Measurements from ENCODE around the gene FIGNL2. TPM values are rescaled to one million over a fixed set of nuclear protein-coding genes. Genes with fewer than 3 reads are reported as not detected.

FIGNL2 gene
- total and polyA plus RNA-seq, 4 donors = 0.06 to 0.70 (median 0.33) TPM

GRCh38 chr12:51888316-51889215 lies 40.0 kb upstream of the FIGNL2 start (continued):
- no peak for TF ChIP-seq REST (IDR thresholded peaks at IDR 0.05)
- TF ChIP-seq FOXA1 (IDR thresholded peaks at IDR 0.05) = no peak
- no peak for TF ChIP-seq RXRA (IDR thresholded peaks at IDR 0.05)

- H3K27ac ChIP-seq (ENCODE audit: low read depth in 1 of 2, low read length in 2 of 2) = no peak within 1 kb of the TSS
- no peaks in the 10 kb centered on the region for H3K9me3 ChIP-seq (ENCODE audit: control insufficient read depth in 4 of 4, low read length in 3 of 4)
- H3K9ac ChIP-seq (ENCODE audit: low read depth in 1 of 2, low read length in 2 of 2) = no peak within 1 kb of the TSS
- WGBS = 54% methylated on average over 41 of the region's 41 CpGs
- no peak within 1 kb of the TSS for H3K4me3 ChIP-seq (ENCODE audit: low read depth in 1 of 3, low read length in 3 of 3)
- peak; percentile 56 for DNase-seq (ENCODE audit: low spot score)
- H3K4me1 ChIP-seq (ENCODE audit: control insufficient read depth in 4 of 4, insufficient read depth in 4 of 4, low read length in 3 of 4) = peaks cover 0 to 3% (median 1%) of the 10 kb centered on the region in 4 donors
- TF ChIP-seq FOXA1 (IDR thresholded peaks at IDR 0.05) = no peak
- no peak for TF ChIP-seq HNF4G (IDR thresholded peaks at IDR 0.05)
- no peak for TF ChIP-seq HNF4A (conservative IDR thresholded peaks at IDR 0.05)
- TF ChIP-seq CTCF (IDR thresholded peaks at IDR 0.05; ENCODE audit: low read depth, low read length, missing input control) = no peak
- TF ChIP-seq ATF3 (IDR thresholded peaks at IDR 0.05) = no peak
- H3K36me3 ChIP-seq (ENCODE audit: control insufficient read depth in 4 of 4, insufficient read depth in 3 of 4, low read depth in 1 of 4, low read length in 3 of 4) = no peaks in the 10 kb centered on the region
- H3K27me3 ChIP-seq (ENCODE audit: control insufficient read depth in 4 of 4, insufficient read depth in 4 of 4, low read length in 3 of 4) = no peaks in the 10 kb centered on the region
Measured at GRCh38 chr12:51887476-51888315, 39.2 kb upstream of the FIGNL2 start, which contains the start of gene ANKRD33. Gene ANKRD33, plus strand, starts transcription at chr12:51888103. Its CDS starts 84 bp downstream, at chr12:51888187.

- Histone ChIP-seq H3K9ac (ENCODE audit: low read depth in 1 of 2, low read length in 2 of 2) (no peak overlapping the region), H3K27ac (ENCODE audit: low read depth in 1 of 2, low read length in 2 of 2) (peak overlapping the region; percentile 22 to 26), H3K36me3 (ENCODE audit: control insufficient read depth in 4 of 4, insufficient read depth in 3 of 4, low read depth in 1 of 4, low read length in 3 of 4) (no peaks in the 10 kb centered on the region), H3K27me3 (ENCODE audit: control insufficient read depth in 4 of 4, insufficient read depth in 4 of 4, low read length in 3 of 4) (no peaks in the 10 kb centered on the region), H3K4me3 (ENCODE audit: low read depth in 1 of 3, low read length in 3 of 3) (no peak overlapping the region), H3K9me3 (ENCODE audit: control insufficient read depth in 4 of 4, low read length in 3 of 4) (no peaks in the 10 kb centered on the region), H3K4me1 (ENCODE audit: control insufficient read depth in 4 of 4, insufficient read depth in 4 of 4, low read length in 3 of 4) (peaks cover 0 to 3% (median 1%) of the 10 kb centered on the region in 4 donors)
- WGBS = 68% methylated on average over 10 of the region's 10 CpGs
- no peak for DNase-seq (ENCODE audit: low spot score)
- TF ChIP-seq FOXA1 (IDR thresholded peaks at IDR 0.05) (no peak), ZBTB33 (IDR thresholded peaks at IDR 0.05) (no peak), RXRA (IDR thresholded peaks at IDR 0.05) (peak in 1 of 2 donors; percentile 51), SP1 (IDR thresholded peaks at IDR 0.05) (peak; percentile 69), JUND (IDR thresholded peaks at IDR 0.05) (peak; percentile 49 to 58), MAX (IDR thresholded peaks at IDR 0.05) (no peak), NR2F2 (IDR thresholded peaks at IDR 0.05) (peak; percentile 93), ATF3 (IDR thresholded peaks at IDR 0.05) (no peak), REST (IDR thresholded peaks at IDR 0.05) (no peak)
Measured at GRCh38 chr12:51886021-51886710, 37.6 kb upstream of the FIGNL2 start.
